CD4-positive, alpha-beta T cell treated with Interleukin-10 for 1 hour (primary cell): Measurements from ENCODE around the gene KLHDC4.

Experiments used
- DNase-seq: peaks from one replicate; pipeline ENCODE4 v3.0.0-alpha.2; 2020

KLHDC4 gene

DNA sequence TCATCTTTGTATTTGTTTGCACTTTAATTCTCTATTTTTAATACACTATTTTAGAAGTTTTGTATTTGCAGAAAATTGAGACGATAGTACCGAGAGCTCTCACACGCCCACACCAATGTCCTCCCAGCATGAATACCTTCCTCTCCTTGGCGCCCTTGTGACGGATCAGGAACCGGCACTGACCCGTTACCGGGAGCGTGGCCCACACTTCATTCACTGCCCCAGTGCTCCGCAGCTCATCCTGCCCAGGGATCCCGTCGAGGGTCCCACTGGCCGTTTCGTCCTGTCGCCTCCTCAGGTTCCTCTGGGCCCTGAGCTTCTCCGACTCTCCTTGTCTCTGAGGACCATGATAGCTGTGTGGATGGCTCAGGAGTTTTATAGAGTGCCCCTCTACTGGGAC, 50.6 kb downstream of the KLHDC4 start:
- no peak for DNase-seq

DNA sequence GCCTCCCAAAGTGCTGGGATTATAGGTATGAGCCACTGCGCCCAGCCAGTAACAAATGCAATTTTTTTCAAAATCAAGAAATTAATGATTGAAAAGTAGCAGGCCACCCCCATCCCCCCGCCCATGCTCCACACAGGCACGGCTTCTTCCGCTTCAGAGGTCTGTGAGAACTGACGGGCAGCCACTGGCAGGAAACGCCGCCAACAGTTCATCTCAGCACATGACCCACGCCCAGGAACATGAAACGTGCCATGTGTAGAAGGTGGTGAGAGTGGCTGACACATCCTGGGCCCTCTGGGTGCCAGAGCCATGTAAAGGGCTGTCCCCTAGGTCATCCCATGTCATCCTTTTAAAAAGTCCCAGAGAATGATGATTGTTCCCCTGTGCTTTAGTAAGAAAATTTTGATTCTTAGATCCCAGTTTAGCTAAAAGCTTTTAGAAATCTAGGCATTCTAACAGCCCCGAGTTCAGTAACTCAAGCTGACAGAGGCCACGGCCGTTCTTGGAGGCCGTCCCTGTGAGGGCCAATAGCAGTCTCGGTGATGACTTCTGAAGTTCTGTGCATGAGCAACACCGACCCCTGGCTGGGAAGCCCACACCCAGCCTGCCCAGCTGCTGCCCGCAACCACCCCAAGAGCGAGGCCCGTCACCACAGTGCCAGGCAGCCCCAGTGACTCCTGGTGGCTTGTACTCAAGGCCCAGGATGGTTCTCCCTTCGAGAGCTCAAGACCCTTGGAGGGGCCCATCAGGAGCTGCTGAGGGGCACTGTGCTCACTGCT, 52.1 kb downstream of the KLHDC4 start:
- DNase-seq = peak; percentile 73

DNA sequence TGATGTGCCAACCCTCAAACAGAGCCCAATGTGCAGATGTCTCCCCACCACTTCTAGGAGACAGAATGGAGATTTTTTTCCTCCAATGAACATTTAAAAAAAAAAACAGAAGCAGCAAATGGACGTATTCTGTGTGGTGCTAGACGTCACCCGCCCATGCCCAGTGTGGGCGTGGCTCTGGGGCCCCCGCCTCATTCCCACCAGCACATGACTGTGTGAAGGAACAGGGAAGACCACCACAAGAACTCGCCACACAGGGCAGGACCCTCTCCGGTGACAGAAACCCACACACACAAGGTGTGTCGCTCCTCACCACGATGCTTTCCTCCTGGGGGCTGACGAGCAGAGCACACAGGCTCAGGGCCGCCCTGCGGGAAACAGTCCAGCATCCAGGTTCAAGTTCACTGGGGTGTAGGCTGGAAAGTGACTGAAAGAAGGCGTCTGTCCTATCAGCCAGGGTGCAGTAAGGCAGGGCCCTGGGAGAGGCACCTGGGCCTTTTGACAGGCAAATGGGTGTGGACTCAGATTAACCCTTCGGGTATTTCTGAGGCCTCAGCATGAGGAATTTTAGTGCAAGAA, 53.5 kb downstream of the KLHDC4 start:
- no peak for DNase-seq

DNA sequence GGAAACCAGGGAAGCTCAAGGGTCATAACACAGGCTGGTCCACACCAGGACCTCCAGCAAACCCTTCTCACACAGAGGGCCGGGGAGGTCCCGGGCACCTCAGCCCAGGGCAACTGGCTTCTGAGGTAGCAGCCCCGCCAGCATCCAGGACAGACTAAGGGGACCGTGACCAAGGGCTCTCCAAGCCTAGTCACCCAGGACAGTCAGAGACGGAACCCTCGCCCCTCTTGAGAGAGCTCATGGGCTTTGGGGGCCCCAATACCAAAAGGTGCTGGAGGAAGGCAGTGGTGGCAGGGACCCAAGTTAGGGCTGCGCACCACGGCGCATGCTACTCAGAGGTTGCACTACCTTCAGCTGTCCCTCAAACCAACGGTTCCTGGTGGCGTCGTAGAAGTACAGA, 54.9 kb downstream of the KLHDC4 start:
- DNase-seq = no peak

DNA sequence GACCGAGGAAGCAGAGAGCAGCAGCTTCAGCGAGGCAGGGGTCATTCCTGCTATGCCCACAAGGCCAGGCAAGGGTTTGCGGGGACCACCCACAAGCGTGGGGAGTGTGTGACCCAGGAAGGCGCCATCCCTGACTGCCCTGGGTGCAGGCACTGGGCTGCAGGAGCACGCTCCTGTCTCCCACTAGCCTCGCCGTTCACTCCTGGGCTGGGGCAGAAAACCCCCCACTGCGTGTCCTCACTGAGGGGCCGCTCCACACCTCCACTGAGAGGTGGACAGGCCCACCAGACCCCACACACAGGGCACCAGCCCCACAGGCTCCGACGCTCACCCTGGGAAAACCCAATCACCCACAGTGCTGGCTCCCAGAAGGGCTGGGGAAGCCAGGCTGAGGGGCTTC, 56.1 kb downstream of the KLHDC4 start:
- DNase-seq = no peak

DNA sequence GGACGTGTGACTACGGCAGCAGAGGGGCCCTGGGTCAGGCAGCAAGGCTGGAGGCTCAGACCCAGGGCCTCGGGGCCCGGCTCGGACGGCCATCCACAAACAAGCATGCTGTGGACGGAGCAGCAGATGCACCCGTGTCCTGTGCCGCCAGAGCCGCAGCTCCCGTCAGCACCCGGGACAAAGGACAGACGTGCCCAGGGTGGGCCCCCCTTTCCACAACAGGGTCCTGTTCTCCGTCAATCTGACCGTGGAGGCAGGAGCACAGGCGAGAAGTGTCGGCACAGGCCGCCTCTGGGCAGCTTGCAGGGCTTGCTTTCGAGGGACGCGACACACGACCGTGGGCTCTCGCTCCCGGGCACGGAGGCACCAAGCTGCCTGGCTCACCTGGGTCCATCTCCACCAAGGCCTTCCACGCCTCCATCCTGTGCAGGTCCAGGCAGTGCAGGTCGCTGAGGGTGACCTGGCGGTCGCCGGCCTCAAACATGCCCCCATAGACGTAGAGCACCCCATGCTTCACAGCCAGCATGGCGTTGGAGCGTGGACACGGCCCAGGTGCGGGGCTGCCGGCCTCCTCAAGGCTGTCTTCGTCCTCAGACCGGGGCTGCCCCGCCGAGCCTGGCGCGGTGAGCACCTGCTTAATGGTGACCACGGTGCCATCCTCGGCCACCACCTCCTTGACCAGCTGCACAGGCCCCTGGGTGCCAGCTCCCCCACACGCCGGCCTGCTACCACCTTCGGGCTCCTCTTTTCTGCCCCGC, 56.7 kb downstream of the KLHDC4 start:
- no peak for DNase-seq

DNA sequence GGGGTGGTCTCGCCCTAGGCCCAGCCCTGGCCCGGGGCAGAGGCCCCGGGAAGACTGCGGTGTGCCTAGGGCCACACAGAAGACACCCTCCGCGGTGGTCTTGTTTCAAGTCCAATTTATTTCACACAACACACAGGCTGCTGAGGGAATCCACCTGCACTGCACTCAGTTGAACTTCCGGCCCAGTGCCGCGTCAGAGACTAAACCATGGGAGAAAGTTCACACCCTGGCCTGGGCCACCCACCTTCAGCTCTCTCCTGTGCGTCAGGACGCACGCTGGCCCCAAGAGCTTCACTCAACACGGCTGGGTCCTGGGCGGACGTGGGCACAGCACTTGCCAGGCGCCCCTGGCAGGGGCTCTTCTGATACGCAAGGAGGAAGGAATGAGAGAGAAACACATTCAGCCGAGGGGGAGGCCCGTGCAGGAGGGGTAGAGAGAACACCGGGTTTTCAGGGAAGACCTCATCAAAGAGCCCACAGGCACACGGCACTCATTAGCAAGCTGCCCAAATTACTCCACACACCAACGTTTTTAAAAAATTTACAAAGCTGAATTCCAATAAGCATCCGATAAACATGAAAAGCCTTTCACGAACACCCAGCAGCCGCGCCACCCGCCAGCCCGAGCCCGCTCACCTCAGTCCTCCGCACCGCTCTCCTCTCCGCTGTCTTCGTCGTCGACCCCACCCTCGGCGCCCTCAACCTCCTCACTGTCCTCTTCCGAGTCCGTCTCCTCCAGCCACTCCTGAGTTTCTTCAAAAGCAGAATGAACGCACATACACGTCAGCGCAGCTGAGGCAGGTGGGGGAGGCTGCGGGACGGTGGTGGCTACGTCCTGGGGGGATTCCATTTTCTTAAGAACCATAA, 57.8 kb downstream of the KLHDC4 start:
- DNase-seq = no peak

DNA sequence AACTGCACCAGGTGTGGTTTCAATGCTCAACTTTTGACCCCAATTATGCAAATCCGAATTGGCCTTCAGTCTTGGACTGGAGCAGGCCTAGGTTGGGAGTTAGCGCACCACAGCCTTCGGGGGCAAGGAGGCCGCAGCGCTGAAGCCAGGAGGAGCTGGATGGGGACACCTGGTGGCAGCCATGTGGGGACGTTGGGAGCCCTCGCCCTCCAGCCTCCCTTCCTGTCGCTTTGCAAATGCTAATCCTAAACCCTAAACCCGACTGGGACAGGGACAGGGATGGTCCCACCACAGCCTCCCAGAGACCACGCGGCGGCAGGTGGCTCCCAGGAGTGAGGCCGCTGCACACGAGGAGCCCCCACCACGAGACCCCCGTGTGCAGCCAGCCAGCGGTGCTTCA, 58.7 kb downstream of the KLHDC4 start:
- DNase-seq = no peak

DNA sequence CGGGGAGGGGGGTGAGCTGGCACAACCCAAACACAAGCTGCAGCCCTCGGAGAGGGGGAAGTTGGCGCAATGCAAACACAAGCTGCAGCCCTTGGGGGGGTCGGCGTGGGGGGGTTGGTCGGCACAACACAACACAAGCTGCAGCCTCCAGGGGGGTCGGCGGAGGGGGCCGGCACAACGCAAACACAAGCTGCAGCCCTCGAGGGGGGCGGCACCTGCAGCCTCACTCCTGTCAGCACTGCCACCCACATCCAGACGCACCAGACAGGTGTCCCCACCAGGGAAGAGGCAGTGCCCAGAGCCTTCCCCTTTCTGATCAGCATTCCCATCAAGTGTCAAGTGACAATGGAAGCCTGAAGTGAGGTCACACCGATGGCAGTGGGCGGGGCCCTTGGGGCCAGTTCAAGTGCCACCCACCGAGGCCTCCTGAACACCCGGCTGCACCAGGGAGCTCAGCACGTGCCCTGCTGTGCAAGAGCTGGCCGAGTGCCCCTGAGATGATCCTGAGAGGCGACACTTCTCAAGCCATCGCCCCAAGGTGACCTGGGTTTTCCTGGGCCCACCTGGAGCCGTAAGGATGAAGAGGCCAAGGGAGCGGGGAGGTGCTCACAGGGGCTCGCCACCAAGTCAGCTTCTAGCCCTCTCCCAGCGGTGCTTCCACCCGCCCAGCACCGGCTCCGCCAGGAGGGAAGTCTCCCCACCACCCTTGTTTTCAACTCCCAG, 59.3 kb downstream of the KLHDC4 start:
- DNase-seq = no peak

DNA sequence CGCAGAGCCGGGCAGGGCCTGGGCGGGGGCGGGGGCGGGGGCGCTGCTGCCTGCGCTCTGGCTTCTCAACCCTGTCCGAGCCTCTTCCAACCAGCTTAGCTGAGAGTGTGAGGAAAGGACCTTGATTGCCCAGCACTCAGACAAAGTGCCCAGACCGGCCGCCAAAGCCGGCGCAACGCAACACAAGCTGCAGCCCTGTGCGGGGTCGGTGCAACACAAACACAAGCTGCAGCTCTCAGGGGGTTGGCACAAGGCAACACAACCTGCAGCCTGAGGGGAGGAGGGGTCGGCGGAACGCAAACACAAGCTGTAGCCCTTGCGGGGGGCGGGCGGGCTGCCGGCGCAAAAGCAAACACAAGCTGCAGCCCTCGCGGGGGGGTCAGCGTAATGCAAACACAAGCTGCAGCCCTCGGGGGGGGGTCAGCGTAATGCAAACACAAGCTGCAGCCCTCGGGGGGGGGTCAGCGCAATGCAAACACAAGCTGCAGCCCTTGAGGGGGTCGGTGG, 60.0 kb downstream of the KLHDC4 start:
- DNase-seq = no peak

DNA sequence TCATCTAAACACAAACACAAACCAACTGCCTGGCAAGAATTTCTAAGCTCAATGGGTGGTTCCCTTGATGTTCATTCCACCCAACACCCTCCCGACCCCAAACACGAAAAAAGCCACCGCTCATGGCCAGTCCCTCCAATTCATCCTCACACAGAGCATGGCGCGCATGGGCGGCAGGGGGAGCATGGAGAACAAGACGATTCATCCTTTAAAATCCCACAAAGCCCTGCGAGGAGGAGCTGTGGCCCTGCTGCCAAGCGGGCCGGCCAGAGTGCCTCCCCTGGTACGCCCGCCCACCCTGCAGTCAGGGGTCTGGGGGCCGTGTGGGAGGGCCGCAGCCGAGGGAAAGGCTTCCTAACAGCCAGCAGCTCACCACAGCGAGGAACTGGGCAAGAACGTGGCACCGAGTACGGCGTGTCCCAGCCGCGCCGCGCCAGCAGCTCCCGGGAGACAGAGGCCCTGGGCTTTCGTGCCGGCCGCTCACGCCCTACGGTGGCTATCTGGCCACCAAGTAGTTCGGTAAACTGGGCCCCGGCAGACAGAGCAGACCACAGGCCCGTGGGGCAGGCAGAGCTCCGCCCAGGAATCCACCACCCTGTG, 60.9 kb downstream of the KLHDC4 start:
- no peak for DNase-seq

DNA sequence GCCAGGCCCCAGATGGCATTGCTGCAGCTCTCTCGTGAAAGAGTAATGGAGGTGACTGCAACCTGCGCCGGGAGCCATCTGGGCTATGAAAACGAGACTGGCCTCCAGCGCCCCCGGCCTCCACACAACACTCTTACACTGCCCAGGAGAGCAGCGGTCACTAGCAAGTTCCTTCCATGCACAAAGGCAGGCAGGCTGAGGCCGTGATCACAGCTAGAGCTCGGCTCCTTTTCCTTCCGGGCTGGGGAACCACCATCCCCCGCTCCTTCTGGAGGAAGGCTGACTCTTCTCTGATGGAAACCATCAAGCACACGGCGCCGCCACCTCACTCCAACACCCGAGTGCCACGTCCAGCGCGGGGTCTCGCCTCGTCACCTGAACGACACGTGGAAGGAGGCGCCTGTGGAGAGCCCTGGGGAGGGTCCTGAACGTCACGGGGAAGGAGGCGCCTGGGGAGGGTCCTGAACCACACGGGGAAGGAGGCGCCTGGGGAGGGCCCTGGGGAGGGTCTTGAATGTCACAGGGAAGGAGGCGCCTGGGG, 61.9 kb downstream of the KLHDC4 start:
- no peak for DNase-seq

DNA sequence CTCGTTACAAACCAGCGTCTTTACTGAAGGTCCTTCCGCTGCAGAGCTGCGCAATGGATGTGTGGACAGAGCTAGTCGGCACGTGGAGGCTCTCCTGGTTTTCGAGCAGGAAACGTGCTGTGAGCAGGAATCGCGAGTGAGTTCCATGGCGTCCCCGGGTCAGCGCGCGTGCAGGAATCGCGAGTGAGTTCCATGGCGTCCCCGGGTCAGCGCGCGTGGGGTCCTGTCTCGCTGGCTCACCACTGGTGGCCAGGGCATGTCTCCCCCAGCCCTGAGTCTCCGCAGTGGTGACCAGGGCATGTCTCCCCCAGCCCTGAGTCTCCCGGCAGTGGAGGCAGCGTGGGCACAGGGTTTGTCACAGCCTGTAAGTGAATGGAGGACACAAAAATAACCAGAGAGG, 62.7 kb downstream of the KLHDC4 start:
- DNase-seq = no peak

DNA sequence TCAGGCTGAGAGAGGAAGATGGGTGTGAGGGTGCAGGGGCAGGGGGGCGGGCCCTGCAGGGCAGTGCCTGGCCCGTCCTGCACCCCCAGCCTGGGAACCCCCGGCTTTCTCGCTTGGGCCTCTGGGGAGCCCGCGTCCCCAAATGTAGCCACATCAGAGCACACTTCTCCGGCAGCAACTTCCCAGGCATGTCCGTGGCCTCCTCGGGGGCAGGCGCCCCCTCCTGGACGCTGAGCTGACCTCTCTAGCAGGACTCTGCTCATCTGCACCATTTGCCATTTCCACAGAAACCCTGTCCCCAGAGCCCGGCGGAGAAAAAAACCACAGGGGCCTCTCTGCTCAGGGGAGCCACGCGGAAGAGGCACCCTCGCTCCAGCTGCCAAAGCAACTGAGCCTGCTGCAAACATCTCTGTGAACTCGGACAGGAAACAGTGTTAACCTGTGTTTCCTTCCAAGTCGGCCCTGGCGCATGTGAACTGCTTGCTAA, 63.4 kb downstream of the KLHDC4 start:
- DNase-seq = peak; percentile 47

DNA sequence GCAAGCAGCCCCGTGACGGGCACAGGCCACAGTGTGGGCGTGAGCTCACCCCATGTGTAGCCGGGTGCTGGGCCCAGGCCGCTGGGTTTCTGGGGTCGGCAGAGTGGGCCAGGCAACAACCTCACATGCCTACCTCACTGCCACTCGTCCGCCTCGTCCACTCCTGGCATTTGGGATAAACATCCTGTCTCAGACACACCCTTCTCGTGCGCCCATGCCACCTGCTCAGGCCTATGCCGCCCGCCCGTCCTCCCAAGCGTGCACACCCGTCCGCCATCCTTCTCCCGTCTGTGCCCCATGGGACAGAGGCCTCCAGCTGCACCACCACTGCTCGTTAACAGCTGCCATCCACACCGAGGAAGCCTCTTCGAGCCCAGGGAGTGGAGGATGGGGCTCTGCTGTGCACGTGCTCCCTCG, 64.3 kb downstream of the KLHDC4 start:
- DNase-seq = no peak

DNA sequence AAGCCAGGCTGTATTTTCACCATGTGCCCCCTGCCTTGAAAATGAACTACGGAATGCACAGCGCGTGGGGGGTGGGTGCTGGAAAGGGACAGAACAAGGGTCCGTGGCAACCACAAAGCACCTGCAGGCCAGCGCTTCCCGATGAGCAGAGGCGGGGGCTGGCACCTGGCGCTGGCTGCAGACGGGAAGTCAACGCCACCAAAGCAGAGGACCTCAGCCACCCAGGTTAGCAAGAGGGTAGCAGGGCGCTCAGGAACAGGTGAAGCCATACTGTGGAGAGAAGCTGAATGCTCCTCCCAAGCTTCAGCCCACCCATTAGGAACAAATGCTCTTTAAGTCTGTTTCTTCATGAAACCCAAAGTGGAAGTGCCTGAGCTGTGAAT, 64.7 kb downstream of the KLHDC4 start:
- no peak for DNase-seq

DNA sequence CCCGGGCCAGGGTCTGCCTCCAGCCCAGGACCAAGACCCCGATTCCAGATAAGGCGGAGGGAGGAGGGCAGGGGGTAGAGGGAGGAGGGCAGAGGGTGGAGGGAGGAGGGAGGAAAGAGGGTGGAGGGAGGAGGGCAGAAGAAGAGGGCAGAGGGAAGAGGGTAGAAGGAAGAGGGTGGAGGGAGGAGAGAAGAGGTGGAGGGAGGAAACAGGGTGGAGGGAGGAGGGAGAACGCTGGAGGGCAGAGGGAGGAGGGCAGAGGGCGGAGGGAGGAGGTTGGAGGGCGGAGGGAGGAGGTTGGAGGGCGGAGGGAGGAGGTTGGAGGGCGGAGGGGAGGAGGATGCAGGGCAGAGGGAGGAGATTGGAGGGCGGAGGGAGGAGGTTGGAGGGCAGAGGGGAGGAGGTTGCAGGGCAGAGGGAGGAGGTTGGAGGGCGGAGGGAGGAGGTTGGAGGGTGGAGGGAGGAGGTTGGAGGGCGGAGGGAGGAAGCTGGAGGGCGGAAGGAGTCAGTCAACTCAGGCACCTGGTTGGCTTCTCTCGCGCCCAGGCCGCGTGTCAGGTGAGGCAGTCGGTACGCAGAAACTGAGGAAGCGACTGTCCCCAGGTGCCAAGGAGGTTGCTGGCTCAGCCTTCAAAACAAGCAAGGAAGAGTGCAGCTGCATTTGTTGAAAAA, 65.2 kb downstream of the KLHDC4 start:
- DNase-seq = no peak

DNA sequence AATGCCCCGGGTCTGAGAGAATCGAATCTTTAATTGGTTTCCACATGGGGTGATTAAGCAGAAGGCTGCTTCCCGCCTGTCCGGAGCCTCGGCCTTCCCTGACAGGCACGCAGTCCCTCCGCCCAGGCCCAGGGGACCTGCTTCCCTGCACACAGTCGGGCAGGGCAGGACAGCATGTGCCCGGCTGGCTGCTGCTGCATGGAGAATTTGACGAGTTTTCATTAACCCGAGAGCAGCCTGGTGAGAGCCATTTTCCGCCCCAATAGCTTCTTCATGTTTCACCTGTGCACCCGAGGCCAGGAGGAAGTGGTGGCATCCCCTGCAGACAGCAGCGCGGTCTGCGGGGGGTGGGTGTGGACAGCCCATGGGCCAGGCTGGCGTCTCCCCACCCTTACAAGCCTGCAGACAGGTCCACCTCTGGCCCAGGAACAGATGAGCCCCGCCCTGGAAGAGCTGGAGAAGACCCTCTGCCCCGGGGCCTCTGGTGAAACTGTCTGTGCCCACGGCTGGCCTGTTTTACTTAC, 67.0 kb downstream of the KLHDC4 start:
- DNase-seq = no peak

DNA sequence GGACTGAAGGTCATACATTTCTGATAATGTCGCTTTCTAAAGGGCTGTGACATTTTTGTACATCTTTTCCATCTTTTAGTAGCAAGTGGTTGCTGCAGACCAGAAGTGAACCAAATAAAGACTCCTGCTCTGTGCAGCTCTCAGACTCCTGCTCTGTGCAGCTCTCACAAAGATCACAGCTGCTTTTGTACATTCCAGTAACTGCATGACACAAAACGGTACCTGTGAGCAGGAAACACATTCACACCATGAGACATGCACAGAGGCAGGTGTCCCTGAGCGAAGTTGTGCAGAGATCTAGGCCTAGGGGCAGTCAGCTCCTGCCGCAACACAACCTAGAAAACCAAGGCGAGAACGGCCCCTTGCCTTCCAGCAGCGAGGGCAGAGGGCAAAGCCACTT, 67.5 kb downstream of the KLHDC4 start:
- no peak for DNase-seq

DNA sequence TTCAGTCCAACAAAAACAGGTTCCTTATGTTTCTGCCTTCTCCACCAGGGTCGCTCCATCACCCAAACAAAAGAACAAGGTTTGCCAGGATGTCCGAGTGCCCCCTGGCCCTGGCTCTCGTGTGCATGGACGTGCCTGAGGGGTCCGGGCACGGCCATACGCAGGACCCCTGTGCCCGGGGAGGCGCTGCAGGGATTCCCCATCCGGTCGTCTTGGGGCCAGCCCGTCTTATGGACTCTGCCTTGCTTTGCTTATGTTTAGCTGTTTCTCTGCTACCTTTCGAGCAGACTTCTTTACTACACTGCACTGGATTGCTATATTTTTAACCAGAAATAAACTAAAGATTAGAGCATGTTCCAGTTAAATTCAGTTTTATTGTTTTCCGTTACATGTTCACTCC, 68.0 kb downstream of the KLHDC4 start:
- no peak for DNase-seq

DNA sequence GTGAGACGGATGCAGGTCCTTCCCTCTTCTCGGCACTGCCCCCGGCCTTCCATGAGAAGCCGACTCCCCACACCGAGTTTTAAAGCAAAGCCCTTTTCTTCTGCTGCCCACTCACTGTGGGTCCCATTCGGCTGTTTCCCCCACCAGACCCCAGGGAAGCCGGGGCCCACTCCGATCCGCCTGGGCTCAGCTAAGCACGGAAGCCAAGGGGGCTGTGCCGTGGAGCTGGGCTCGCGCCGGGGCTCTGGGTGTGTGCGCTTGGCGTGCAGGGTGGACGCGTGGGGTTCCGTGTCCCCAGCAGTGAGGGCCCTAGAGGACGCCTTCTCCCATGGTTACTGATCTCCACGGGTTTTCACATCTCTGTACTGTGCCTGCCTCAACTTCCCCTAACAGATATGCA, 68.5 kb downstream of the KLHDC4 start:
- DNase-seq = no peak
